ENCODE measurements around the gene ARHGAP23. TPM values are rescaled to one million over a fixed set of nuclear protein-coding genes. Genes with fewer than 3 reads are reported as not detected.

ARHGAP23 gene
- total and polyA plus RNA-seq, 2 donors (not counting 3 experiments of a cell fraction or from before 2014, with no cell fraction given), result 25.4 to 190 TPM

- CTCF ChIA-PET, result interaction anchor here (0.6 to 5.0 kb wide), 42 partner anchors 8 to 237 kb away, joined by 3 to 321 read pairs (median 6); partner anchors contain the start of gene SRCIN1
- H3K4me2 ChIP-seq (ENCODE audit: insufficient read depth, low read length), result peak overlapping the region; percentile 39
- H3K36me3 ChIP-seq (ENCODE audit: control insufficient read depth in 2 of 2, extremely low read depth in 1 of 2, insufficient read depth in 2 of 2, low read length in 2 of 2), result no peaks in the 10 kb centered on the region
- H3K9me1 ChIP-seq (replicated peaks; ENCODE audit: control insufficient read depth, extremely low read depth, insufficient read depth, low read length), result no peaks in the 10 kb centered on the region
- no peaks in the 10 kb centered on the region for H3K9me3 ChIP-seq (replicated peaks; ENCODE audit: control insufficient read depth, insufficient read depth, low read length)
- H2AFZ ChIP-seq (ENCODE audit: low read depth, low read length), result peak overlapping the region; percentile 76
- DNase-seq (ENCODE audit: low read depth, low spot score) (no peak), FAIRE-seq (no peak)
- no peak overlapping the region for H3K27ac ChIP-seq (ENCODE audit: insufficient read depth, low read depth, low read length)
- POLR2A ChIA-PET, result interaction anchor here (1.2 kb wide), 1 partner anchor 109 kb away, joined by 3 read pairs; no protein-coding TSS in a partner anchor
- no peak overlapping the region for H3K9ac ChIP-seq (replicated peaks; ENCODE audit: extremely low read depth, insufficient read depth, low read length)
- H3K4me3 ChIP-seq (replicated peaks in 1 of 3; ENCODE audit: insufficient read depth in 1 of 3, low read depth in 1 of 3, low read length in 3 of 3), result no peak overlapping the region
- dilution Hi-C loops (cut with MboI; ENCODE audit: extremely low pct_ligation_motif_present, low sequenced_read_pairs), result no loop called here
- no peaks in the 10 kb centered on the region for H3K79me2 ChIP-seq (ENCODE audit: control insufficient read depth, insufficient read depth, low read length)
- no TSS peak for BruUV-seq (replicated peaks)
- TF ChIP-seq POLR2A (IDR thresholded peaks at IDR 0.05; ENCODE audit: low read depth, low read length) (no peak), FOS (IDR thresholded peaks at IDR 0.05; ENCODE audit: borderline replicate concordance, insufficient read depth, low read length) (no peak), MYC (IDR thresholded peaks at IDR 0.05; ENCODE audit: low read depth, low read length) (no peak)
- TF ChIP-seq, protein P1, sequence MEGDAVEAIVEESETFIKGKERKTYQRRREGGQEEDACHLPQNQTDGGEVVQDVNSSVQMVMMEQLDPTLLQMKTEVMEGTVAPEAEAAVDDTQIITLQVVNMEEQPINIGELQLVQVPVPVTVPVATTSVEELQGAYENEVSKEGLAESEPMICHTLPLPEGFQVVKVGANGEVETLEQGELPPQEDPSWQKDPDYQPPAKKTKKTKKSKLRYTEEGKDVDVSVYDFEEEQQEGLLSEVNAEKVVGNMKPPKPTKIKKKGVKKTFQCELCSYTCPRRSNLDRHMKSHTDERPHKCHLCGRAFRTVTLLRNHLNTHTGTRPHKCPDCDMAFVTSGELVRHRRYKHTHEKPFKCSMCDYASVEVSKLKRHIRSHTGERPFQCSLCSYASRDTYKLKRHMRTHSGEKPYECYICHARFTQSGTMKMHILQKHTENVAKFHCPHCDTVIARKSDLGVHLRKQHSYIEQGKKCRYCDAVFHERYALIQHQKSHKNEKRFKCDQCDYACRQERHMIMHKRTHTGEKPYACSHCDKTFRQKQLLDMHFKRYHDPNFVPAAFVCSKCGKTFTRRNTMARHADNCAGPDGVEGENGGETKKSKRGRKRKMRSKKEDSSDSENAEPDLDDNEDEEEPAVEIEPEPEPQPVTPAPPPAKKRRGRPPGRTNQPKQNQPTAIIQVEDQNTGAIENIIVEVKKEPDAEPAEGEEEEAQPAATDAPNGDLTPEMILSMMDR (IDR thresholded peaks at IDR 0.05; ENCODE audit: extremely low read depth in 1 of 2, insufficient read depth in 1 of 2, low read depth in 1 of 2, low read length in 2 of 2), result no peak
- intact Hi-C loops (cut with micrococcal nuclease), result loop anchor here (1.0 kb wide), 2 partner anchors 26 to 109 kb away; no protein-coding TSS in a partner anchor
- peaks cover 51 to 58% of the 10 kb centered on the region in 2 experiments for H3K27me3 ChIP-seq (ENCODE audit: control insufficient read depth in 2 of 2, insufficient read depth in 2 of 2, low read length in 2 of 2)
- peaks cover 13% of the 10 kb centered on the region for H3K4me1 ChIP-seq (ENCODE audit: control insufficient read depth, extremely low read depth, insufficient read depth, low read length)
- no peaks in the 10 kb centered on the region for H4K20me1 ChIP-seq (replicated peaks; ENCODE audit: control insufficient read depth, extremely low read depth, insufficient read depth, low read length)
Measured at GRCh38 chr17:38558728-38559050, 130.4 kb downstream of the ARHGAP23 start.
